Measurements from ENCODE around the gene ABCC1.
A peak's percentile ranks its signal among the peaks of the same experiment; 100 is the strongest.

Gene ABCC1

GRCh38 chr16:16093628-16094332, 144.4 kb downstream of the ABCC1 start:
- TF ChIP-seq MEIS1 (CRISPR knock-in tag; IDR thresholded peaks at IDR 0.05; ENCODE audit: borderline replicate concordance), result no peak
- no peak for TF ChIP-seq GLIS2 (tag by site-specific recombination; IDR thresholded peaks at IDR 0.05)
- no peak for TF ChIP-seq ZBTB17 (tag by site-specific recombination; IDR thresholded peaks at IDR 0.05)
- peaks cover under 1 to 50% of the 10 kb centered on the region in 2 experiments; a peak in 2 of 3 replicates for H3K36me3 ChIP-seq (ENCODE audit: control insufficient read depth in 2 of 2, insufficient read depth in 1 of 2, low read length in 2 of 2)
- 0 out of 2 replicates have a peak, but pooled peaks cover 4% of the 10 kb centered on the region for H3K4me1 ChIP-seq (ENCODE audit: control insufficient read depth, insufficient read depth, low read length)
- H3K9me3 ChIP-seq (ENCODE audit: control insufficient read depth, insufficient read depth, low read depth, low read length), result no peaks in the 10 kb centered on the region
- POLR2A ChIA-PET, result no interaction called here
- CTCF ChIA-PET, result interaction anchor here (0.6 to 0.7 kb wide), 3 partner anchors 69 to 1761 kb away, joined by 3 to 4 read pairs (median 3); no protein-coding TSS in a partner anchor
- H3K27ac ChIP-seq (ENCODE audit: extremely low read depth, low read depth, low read length), result 0 out of 2 replicates have a peak overlapping the region, but pooled peaks have one; percentile 16
- no peak overlapping the region for H3K4me3 ChIP-seq (ENCODE audit: low read depth, low read length)

- POLR2A ChIA-PET, result no interaction called here
- Histone ChIP-seq H3K4me3 (ENCODE audit: low read depth, low read length) (no peak overlapping the region), H3K4me1 (ENCODE audit: control insufficient read depth, insufficient read depth, low read length) (0 out of 2 replicates have a peak, but pooled peaks cover 4% of the 10 kb centered on the region), H3K9me3 (ENCODE audit: control insufficient read depth, insufficient read depth, low read depth, low read length) (no peaks in the 10 kb centered on the region), H3K36me3 (ENCODE audit: control insufficient read depth in 2 of 2, insufficient read depth in 1 of 2, low read length in 2 of 2) (peaks cover 0 to 47% of the 10 kb centered on the region in 2 experiments; a peak in 2 of 3 replicates), H3K27ac (ENCODE audit: extremely low read depth, low read depth, low read length) (no peak overlapping the region)
- CTCF ChIA-PET, result interaction anchor here (0.9 kb wide), 1 partner anchor 206 kb away, joined by 3 read pairs; no protein-coding TSS in a partner anchor
- no peak for TF ChIP-seq ZNF37A (tag by site-specific recombination; IDR thresholded peaks at IDR 0.05)
- TF ChIP-seq PRDM4 (tag by site-specific recombination; IDR thresholded peaks at IDR 0.05), result no peak
- TF ChIP-seq ZNF114 (tag by site-specific recombination; IDR thresholded peaks at IDR 0.05), result no peak
- no peak for TF ChIP-seq ZBTB17 (tag by site-specific recombination; IDR thresholded peaks at IDR 0.05)
- no peak for TF ChIP-seq ZNF555 (tag by site-specific recombination; conservative IDR thresholded peaks at IDR 0.05)
- no peak for TF ChIP-seq KLF7 (tag by site-specific recombination; IDR thresholded peaks at IDR 0.05; ENCODE audit: borderline replicate concordance)
- TF ChIP-seq MZF1 (tag by site-specific recombination; IDR thresholded peaks at IDR 0.05; ENCODE audit: borderline replicate concordance), result no peak
- TF ChIP-seq ZNF221 (tag by site-specific recombination; IDR thresholded peaks at IDR 0.05; ENCODE audit: borderline replicate concordance), result no peak
- TF ChIP-seq YY2 (tag by site-specific recombination; IDR thresholded peaks at IDR 0.05), result no peak
- no peak for TF ChIP-seq BCL6B (tag by site-specific recombination; IDR thresholded peaks at IDR 0.05)
- no peak for TF ChIP-seq ZNF596 (tag by site-specific recombination; IDR thresholded peaks at IDR 0.05)
- TF ChIP-seq EGR2 (tag by site-specific recombination; IDR thresholded peaks at IDR 0.05; ENCODE audit: low read depth), result no peak
These were observed 146.2 kb downstream of the ABCC1 start for GRCh38 chr16:16095646-16096045.

GRCh38 chr16:16096121-16096857, 146.9 kb downstream of the ABCC1 start:
- H3K9me3 ChIP-seq (ENCODE audit: control insufficient read depth, insufficient read depth, low read depth, low read length), result no peaks in the 10 kb centered on the region
- no peak overlapping the region for H3K27ac ChIP-seq (ENCODE audit: extremely low read depth, low read depth, low read length)
- POLR2A ChIA-PET, result no interaction called here
- 0 out of 2 replicates have a peak, but pooled peaks cover 4% of the 10 kb centered on the region for H3K4me1 ChIP-seq (ENCODE audit: control insufficient read depth, insufficient read depth, low read length)
- no peak overlapping the region for H3K4me3 ChIP-seq (ENCODE audit: low read depth, low read length)
- CTCF ChIA-PET, result interaction anchor here (0.7 to 0.9 kb wide), 2 partner anchors 13 to 207 kb away, joined by 3 read pairs; no protein-coding TSS in a partner anchor
- peaks cover 0 to 43% of the 10 kb centered on the region in 2 experiments; a peak in 2 of 3 replicates for H3K36me3 ChIP-seq (ENCODE audit: control insufficient read depth in 2 of 2, insufficient read depth in 1 of 2, low read length in 2 of 2)
- TF ChIP-seq ZNF248 (tag by site-specific recombination; IDR thresholded peaks at IDR 0.05) (no peak), ZFP69B (tag by site-specific recombination; IDR thresholded peaks at IDR 0.05) (no peak), HIC1 (tag by site-specific recombination; IDR thresholded peaks at IDR 0.05) (no peak), ZNF513 (tag by site-specific recombination; IDR thresholded peaks at IDR 0.05) (no peak), REPIN1 (tag by site-specific recombination; IDR thresholded peaks at IDR 0.05; ENCODE audit: low read depth) (no peak)
- TF ChIP-seq, protein P1, sequence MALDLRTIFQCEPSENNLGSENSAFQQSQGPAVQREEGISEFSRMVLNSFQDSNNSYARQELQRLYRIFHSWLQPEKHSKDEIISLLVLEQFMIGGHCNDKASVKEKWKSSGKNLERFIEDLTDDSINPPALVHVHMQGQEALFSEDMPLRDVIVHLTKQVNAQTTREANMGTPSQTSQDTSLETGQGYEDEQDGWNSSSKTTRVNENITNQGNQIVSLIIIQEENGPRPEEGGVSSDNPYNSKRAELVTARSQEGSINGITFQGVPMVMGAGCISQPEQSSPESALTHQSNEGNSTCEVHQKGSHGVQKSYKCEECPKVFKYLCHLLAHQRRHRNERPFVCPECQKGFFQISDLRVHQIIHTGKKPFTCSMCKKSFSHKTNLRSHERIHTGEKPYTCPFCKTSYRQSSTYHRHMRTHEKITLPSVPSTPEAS (tag by site-specific recombination; IDR thresholded peaks at IDR 0.05), result no peak
